ENCODE data around the gene PNPLA5. TPM values are rescaled to one million over a fixed set of nuclear protein-coding genes. Genes with fewer than 3 reads are reported as not detected.

The PNPLA5 gene
- polyA plus RNA-seq, 1 donor (not counting 4 experiments of a cell fraction or from before 2014, with no cell fraction given), result not detected

- dilution Hi-C loops (cut with MboI; ENCODE audit: extremely low pct_ligation_motif_present, low sequenced_read_pairs), result no loop called here
- peak overlapping the region; percentile 68 for H3K27ac ChIP-seq (ENCODE audit: control insufficient read depth, insufficient read depth, low read length)
- DNase-seq (ENCODE audit: low read depth, low spot score), result no peak
- peaks cover 6% of the 10 kb centered on the region for H3K9me1 ChIP-seq (ENCODE audit: control insufficient read depth, extremely low read depth, insufficient read depth, low read length)
- no peak for FAIRE-seq
- no peak overlapping the region for H2AFZ ChIP-seq (ENCODE audit: control insufficient read depth, low read length)
- no peaks in the 10 kb centered on the region for H3K27me3 ChIP-seq (ENCODE audit: control insufficient read depth, extremely low read depth, insufficient read depth, low read length)
- peak overlapping the region; percentile 79 for H3K9ac ChIP-seq (ENCODE audit: control insufficient read depth, extremely low read depth, insufficient read depth, low read length)
- peak overlapping the region; percentile 56 to 89 (median 76) for H3K4me3 ChIP-seq (ENCODE audit: control insufficient read depth in 2 of 3, extremely low read depth in 1 of 3, insufficient read depth in 2 of 3, low read depth in 1 of 3, low read length in 3 of 3)
- TF ChIP-seq EZH2 (IDR thresholded peaks at IDR 0.05; ENCODE audit: low read length) (no peak), CTCF (optimal IDR thresholded peaks at IDR 0.05 in 1 of 3, IDR thresholded peaks at IDR 0.05 in 1 of 3, conservative IDR thresholded peaks at IDR 0.05 in 1 of 3; ENCODE audit: extremely low read depth in 1 of 3, insufficient read depth in 2 of 3, low read length in 3 of 3) (no peak)
- no peaks in the 10 kb centered on the region for H4K20me1 ChIP-seq (ENCODE audit: control insufficient read depth, extremely low read depth, insufficient read depth, low read length)
- peaks cover 12% of the 10 kb centered on the region for H3K79me2 ChIP-seq (ENCODE audit: control insufficient read depth, insufficient read depth, low read length)
- peaks cover 11 to 13% of the 10 kb centered on the region in 2 experiments for H3K36me3 ChIP-seq (ENCODE audit: control insufficient read depth in 2 of 2, extremely low read depth in 1 of 2, insufficient read depth in 2 of 2, low read length in 2 of 2)
- H3K4me2 ChIP-seq (ENCODE audit: control insufficient read depth, extremely low read depth, insufficient read depth, low read depth, low read length), result peak overlapping the region; percentile 92
- H3K9me3 ChIP-seq (ENCODE audit: control insufficient read depth, low read depth, low read length), result no peaks in the 10 kb centered on the region
- peaks cover 27% of the 10 kb centered on the region for H3K4me1 ChIP-seq (ENCODE audit: control insufficient read depth, extremely low read depth, insufficient read depth, low read length)
These were observed 33.1 kb upstream of the PNPLA5 start for GRCh38 chr22:43924877-43925276.

DNA sequence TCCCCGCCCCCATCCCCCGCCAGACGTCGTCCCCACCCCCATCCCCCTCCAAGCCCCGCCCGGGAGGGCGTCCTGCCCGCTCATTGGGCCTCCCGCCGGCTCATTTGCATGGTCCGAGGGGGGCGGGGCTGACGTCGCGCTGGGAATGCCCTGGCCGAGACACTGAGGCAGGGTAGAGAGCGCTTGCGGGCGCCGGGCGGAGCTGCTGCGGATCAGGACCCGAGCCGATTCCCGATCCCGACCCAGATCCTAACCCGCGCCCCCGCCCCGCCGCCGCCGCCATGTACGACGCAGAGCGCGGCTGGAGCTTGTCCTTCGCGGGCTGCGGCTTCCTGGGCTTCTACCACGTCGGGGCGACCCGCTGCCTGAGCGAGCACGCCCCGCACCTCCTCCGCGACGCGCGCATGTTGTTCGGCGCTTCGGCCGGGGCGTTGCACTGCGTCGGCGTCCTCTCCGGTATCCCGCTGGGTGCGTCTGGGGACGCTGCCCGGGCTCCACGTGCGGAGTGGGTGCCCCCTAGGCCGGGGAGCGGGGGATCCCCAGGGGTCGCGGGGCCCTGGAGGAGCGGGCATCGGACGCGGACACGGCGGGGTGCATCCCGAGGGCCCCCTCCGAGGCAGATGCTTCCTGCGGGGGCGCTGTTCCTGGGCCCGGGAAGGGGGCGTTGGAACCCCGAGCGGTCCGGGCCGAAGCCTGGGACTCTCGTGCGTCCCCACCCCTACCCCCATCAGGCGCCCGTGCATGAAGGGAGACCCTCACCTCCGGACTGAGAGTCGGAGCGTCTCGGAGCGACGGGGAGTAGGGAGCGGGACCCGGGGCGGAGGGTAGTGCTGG, 32.0 kb upstream of the PNPLA5 start, which contains the start of gene PNPLA3:
TSS of gene PNPLA3 (plus strand) at position 175 of the 834 bp plus-strand sequence. CDS start at position 282, 107 bp downstream.
- peak within 1 kb of the TSS; percentile 62 to 89 (median 76) for H3K4me3 ChIP-seq (ENCODE audit: control insufficient read depth in 2 of 3, extremely low read depth in 1 of 3, insufficient read depth in 2 of 3, low read depth in 1 of 3, low read length in 3 of 3)
- H2AFZ ChIP-seq (ENCODE audit: control insufficient read depth, low read length), result peak within 1 kb of the TSS; percentile 75
- no peaks in the 10 kb centered on the region for H3K9me3 ChIP-seq (ENCODE audit: control insufficient read depth, low read depth, low read length)
- DNase-seq (ENCODE audit: low read depth, low spot score) (no peak), FAIRE-seq (no peak)
- H4K20me1 ChIP-seq (ENCODE audit: control insufficient read depth, extremely low read depth, insufficient read depth, low read length), result no peaks in the 10 kb centered on the region
- peaks cover 12% of the 10 kb centered on the region for H3K79me2 ChIP-seq (ENCODE audit: control insufficient read depth, insufficient read depth, low read length)
- peaks cover 10 to 11% of the 10 kb centered on the region in 2 experiments for H3K36me3 ChIP-seq (ENCODE audit: control insufficient read depth in 2 of 2, extremely low read depth in 1 of 2, insufficient read depth in 2 of 2, low read length in 2 of 2)
- H3K9ac ChIP-seq (ENCODE audit: control insufficient read depth, extremely low read depth, insufficient read depth, low read length), result peak within 1 kb of the TSS; percentile 79
- dilution Hi-C loops (cut with MboI; ENCODE audit: extremely low pct_ligation_motif_present, low sequenced_read_pairs), result no loop called here
- no peaks in the 10 kb centered on the region for H3K27me3 ChIP-seq (ENCODE audit: control insufficient read depth, extremely low read depth, insufficient read depth, low read length)
- H3K27ac ChIP-seq (ENCODE audit: control insufficient read depth, insufficient read depth, low read length), result peak within 1 kb of the TSS; percentile 68
- peak within 1 kb of the TSS; percentile 92 for H3K4me2 ChIP-seq (ENCODE audit: control insufficient read depth, extremely low read depth, insufficient read depth, low read depth, low read length)
- TF ChIP-seq EZH2 (IDR thresholded peaks at IDR 0.05; ENCODE audit: low read length) (no peak), CTCF (optimal IDR thresholded peaks at IDR 0.05 in 1 of 3, IDR thresholded peaks at IDR 0.05 in 1 of 3, conservative IDR thresholded peaks at IDR 0.05 in 1 of 3; ENCODE audit: extremely low read depth in 1 of 3, insufficient read depth in 2 of 3, low read length in 3 of 3) (peak in 2 of 3 experiments; percentile 35 to 42)
- H3K4me1 ChIP-seq (ENCODE audit: control insufficient read depth, extremely low read depth, insufficient read depth, low read length), result peaks cover 37% of the 10 kb centered on the region
- peaks cover 6% of the 10 kb centered on the region for H3K9me1 ChIP-seq (ENCODE audit: control insufficient read depth, extremely low read depth, insufficient read depth, low read length)
